NT2/D1 (cell line): ENCODE data around the gene PCDH19.

Experiments
- SUZ12 ChIP-seq: IDR thresholded peaks from 2 replicates; pipeline ENCODE4 v1.6.1; 2011; ENCODE audit not compliant: insufficient read length, insufficient read depth; ENCODE audit errors: extremely low read depth
- YY1 ChIP-seq: IDR thresholded peaks from 2 replicates; pipeline ENCODE4 v1.6.1; 2011; ENCODE audit not compliant: insufficient read length, insufficient read depth
- ZNF274 ChIP-seq: IDR thresholded peaks from 2 replicates; pipeline ENCODE4 v1.6.1; 2011; ENCODE audit warnings: mild to moderate bottlenecking, low read depth, low read length

- TF ChIP-seq YY1 (no peak), SUZ12 (no peak), ZNF274 (no peak)
Measured at GRCh38 chrX:100274916-100275315, 135.2 kb downstream of the PCDH19 start.
